K562 (cell line): ENCODE results near the gene TAS1R3. TPM values are rescaled to one million over a fixed set of nuclear protein-coding genes. Genes with fewer than 3 reads are reported as not detected.
A peak's percentile ranks its signal among the peaks of the same experiment; 100 is the strongest.

ENCODE experiments used
- CHD4 ChIP-seq: fragments of 200-600 bp; sonication (generic); IDR thresholded peaks from 3 replicates; pipeline ENCODE4 v1.6.1; 2012; ENCODE audit warnings: low read depth, mild to moderate bottlenecking, mixed read lengths, low read length, inconsistent platforms; ENCODE audit not compliant: insufficient read depth, insufficient replicate concordance, poor library complexity, severe bottlenecking
- CREB3L1 ChIP-seq: fragments of 450-650 bp; IDR thresholded peaks from 2 replicates; pipeline ENCODE4 v1.6.1; 2014; ENCODE audit warnings: low read depth, mild to moderate bottlenecking, moderate library complexity, borderline replicate concordance
- EP300 ChIP-seq: IDR thresholded peaks from 2 replicates; pipeline ENCODE4 v1.6.1; 2012; ENCODE audit warnings: low read length, improper control_type of control experiment
- ETS1 ChIP-seq: conservative IDR thresholded peaks from 2 replicates; pipeline ENCODE4 v1.6.1; 2011; ENCODE audit warnings: low read depth, mild to moderate bottlenecking, low read length; ENCODE audit not compliant: control insufficient read depth
- FOXK2 ChIP-seq, 2 experiments: fragments of 450-650 bp; IDR thresholded peaks in 1 of 2; conservative IDR thresholded peaks in 1 of 2; 2 replicates each; pipeline ENCODE4 v1.6.1; 2016; ENCODE audit warnings: low read depth in 2 of 2, mild to moderate bottlenecking in 1 of 2
- FOXM1 ChIP-seq, 2 experiments: fragments of 450-650 bp in 1 of 2; sonication (generic) in 1 of 2; formaldehyde crosslinking in 1 of 2; IDR thresholded peaks; 2 replicates each; pipeline versions ENCODE4 v1.6.1 to v1.9.0; 2017 to 2022; ENCODE audit warnings: low read depth in 2 of 2, mild to moderate bottlenecking in 2 of 2, missing genetic modification reagents in 1 of 2, moderate library complexity in 1 of 2
- FUS ChIP-seq: fragments of 200-400 bp; formaldehyde crosslinking; optimal IDR thresholded peaks from 2 replicates; pipeline ENCODE3; 2017; ENCODE audit warnings: low read depth, low read length
- HMG20B ChIP-seq: fragments of 250-450 bp; sonication (Bioruptor Pico); IDR thresholded peaks from 2 replicates; pipeline ENCODE4 v1.5.0; 2021; ENCODE audit warnings: mild to moderate bottlenecking
- KDM1A ChIP-seq, 2 experiments: fragments of 450-650 bp; IDR thresholded peaks; 2 replicates each; pipeline ENCODE4 v1.6.1; 2016; ENCODE audit warnings: mild to moderate bottlenecking in 2 of 2
- KHSRP ChIP-seq: fragments of 450-650 bp; IDR thresholded peaks from 2 replicates; pipeline ENCODE4 v1.6.1; 2017
- KLF1 ChIP-seq: fragments of 450-650 bp; IDR thresholded peaks from 2 replicates; pipeline ENCODE4 v1.6.1; 2016; ENCODE audit warnings: missing genetic modification characterization, missing compliant biosample characterization
- MECOM ChIP-seq: fragments of 250-450 bp; sonication (Bioruptor Pico); IDR thresholded peaks from 2 replicates; pipeline ENCODE4 v1.8.0; 2022; ENCODE audit warnings: inconsistent platforms
- POLR2A ChIP-seq: fragments of 450-650 bp; conservative IDR thresholded peaks from 2 replicates; pipeline ENCODE4 v1.6.1; 2016
- POLR2H ChIP-seq: IDR thresholded peaks from 2 replicates; pipeline ENCODE4 v1.6.1; 2016; ENCODE audit warnings: missing genetic modification characterization, low read depth, mild to moderate bottlenecking, control low read depth, missing compliant biosample characterization, moderate library complexity
- RBFOX2 ChIP-seq: fragments of 200-400 bp; formaldehyde crosslinking; IDR thresholded peaks from 2 replicates; pipeline ENCODE4 v1.6.1; 2017; ENCODE audit warnings: low read depth, mild to moderate bottlenecking, low read length, moderate library complexity
- SP2 ChIP-seq: IDR thresholded peaks from 2 replicates; pipeline ENCODE4 v1.6.1; 2011; ENCODE audit warnings: mild to moderate bottlenecking, low read depth, low read length, moderate library complexity; ENCODE audit not compliant: poor library complexity, severe bottlenecking; ENCODE audit errors: extremely low read depth
- XRCC5 ChIP-seq: fragments of 200-400 bp; formaldehyde crosslinking; IDR thresholded peaks from 2 replicates; pipeline ENCODE4 v1.6.1; 2017; ENCODE audit warnings: low read depth, mild to moderate bottlenecking, low read length
- ZBED1 ChIP-seq: IDR thresholded peaks from 2 replicates; pipeline ENCODE4 v1.6.1; 2014
- ZNF707 ChIP-seq: fragments of 250-450 bp; sonication (Bioruptor Pico); conservative IDR thresholded peaks from 2 replicates; pipeline ENCODE4 v1.8.0; 2022; ENCODE audit warnings: inconsistent platforms, mild to moderate bottlenecking, moderate library complexity
- ZNF785 ChIP-seq: fragments of 250-450 bp; sonication (Bioruptor Pico); IDR thresholded peaks from 2 replicates; pipeline ENCODE4 v1.4.0; 2020; ENCODE audit warnings: mild to moderate bottlenecking
- polyA plus RNA-seq, 8 experiments: library from polyadenylated mRNA; depleted of rRNA in 4 of 8; stranded (reverse) in 5 of 8; unstranded in 3 of 8; fragments of >200 nt; fragmentation: Nextera tagmentation in 2 of 8; fragmentation: Illumina TruSeq in 1 of 8; extraction: Ambion mirVana in 2 of 8; extraction: Trizol in 1 of 8; gene quantifications; 2 replicates each; pipeline versions ENCODE4 v1.2.1 to v1.2.3, GENCODE V29; 2011 to 2014; ENCODE audit warnings: inconsistent platforms in 1 of 8, missing spikeins in 1 of 8
- total RNA-seq, 7 experiments: library from RNA; depleted of rRNA in 6 of 7; stranded (reverse); fragments of >200 nt in 6 of 7; fragmentation: Illumina TruSeq in 2 of 7; extraction: Trizol in 2 of 7; gene quantifications; 2 replicates each; pipeline versions ENCODE4 v1.2.1 to v1.2.3, GENCODE V29; 2011 to 2021; ENCODE audit warnings: low replicate concordance in 1 of 7
- TF ChIP-seq, protein P1 (sequence below): fragments of 250-450 bp; sonication (Bioruptor Pico); IDR thresholded peaks from 2 replicates; pipeline ENCODE4 v1.8.0; 2022; ENCODE audit warnings: moderate library complexity, mild to moderate bottlenecking, inconsistent platforms
- TF ChIP-seq, protein P2 (sequence below), 2 experiments: fragments of 450-650 bp; IDR thresholded peaks; 2 replicates each; pipeline ENCODE4 v1.6.1; 2016

Gene TAS1R3
- total and polyA plus RNA-seq, 9 of the 15 experiments (the other 6 are each of a cell fraction or from before 2014, with no cell fraction given), result 0.07 to 0.13 TPM; not detected in 7

GRCh38 chr1:1307923-1308755 lies 22.9 kb upstream of the TAS1R3 start, which contains the start of the genes ACAP3 and PUSL1 (continued):
- TF ChIP-seq CHD4 (no peak), XRCC5 (peak; percentile 77; the same call in 1 of the 2 replicates), ZBED1 (0 out of 2 replicates have a peak, but pooled peaks have one; percentile 34), KDM1A (IDR thresholded peaks at IDR 0.05) (no peak), SP2 (no peak), CREB3L1 (peak; percentile 76; the same call in 1 of the 2 replicates), FOXM1 (IDR thresholded peaks at IDR 0.05; ENCODE audit: low read depth) (no peak), FOXM1 (CRISPR knock-in tag; IDR thresholded peaks at IDR 0.05; ENCODE audit: low read depth) (no peak; the same call in 1 of the 2 replicates), FUS (peak; percentile 94), MECOM (CRISPR knock-in tag) (no peak), ZNF785 (CRISPR knock-in tag) (no peak), EP300 (no peak), HMG20B (CRISPR knock-in tag) (no peak), ETS1 (peak; percentile 82; the same call in 1 of the 2 replicates), ZNF707 (no peak), RBFOX2 (peak; percentile 82), POLR2A (peak; percentile 63), POLR2H (tag) (no peak), KLF1 (peak; percentile 85), KHSRP (no peak), FOXK2 (conservative IDR thresholded peaks at IDR 0.05 in 1 of 2, IDR thresholded peaks at IDR 0.05 in 1 of 2; ENCODE audit: low read depth in 2 of 2) (0 out of 4 replicates have a peak, but pooled peaks of 1 of the 2 experiments have one; percentile 17)
- TF ChIP-seq, protein P1, sequence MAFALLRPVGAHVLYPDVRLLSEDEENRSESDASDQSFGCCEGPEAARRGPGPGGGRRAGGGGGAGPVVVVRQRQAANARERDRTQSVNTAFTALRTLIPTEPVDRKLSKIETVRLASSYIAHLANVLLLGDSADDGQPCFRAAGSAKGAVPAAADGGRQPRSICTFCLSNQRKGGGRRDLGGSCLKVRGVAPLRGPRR (CRISPR knock-in tag), result no peak
- TF ChIP-seq, protein P2, sequence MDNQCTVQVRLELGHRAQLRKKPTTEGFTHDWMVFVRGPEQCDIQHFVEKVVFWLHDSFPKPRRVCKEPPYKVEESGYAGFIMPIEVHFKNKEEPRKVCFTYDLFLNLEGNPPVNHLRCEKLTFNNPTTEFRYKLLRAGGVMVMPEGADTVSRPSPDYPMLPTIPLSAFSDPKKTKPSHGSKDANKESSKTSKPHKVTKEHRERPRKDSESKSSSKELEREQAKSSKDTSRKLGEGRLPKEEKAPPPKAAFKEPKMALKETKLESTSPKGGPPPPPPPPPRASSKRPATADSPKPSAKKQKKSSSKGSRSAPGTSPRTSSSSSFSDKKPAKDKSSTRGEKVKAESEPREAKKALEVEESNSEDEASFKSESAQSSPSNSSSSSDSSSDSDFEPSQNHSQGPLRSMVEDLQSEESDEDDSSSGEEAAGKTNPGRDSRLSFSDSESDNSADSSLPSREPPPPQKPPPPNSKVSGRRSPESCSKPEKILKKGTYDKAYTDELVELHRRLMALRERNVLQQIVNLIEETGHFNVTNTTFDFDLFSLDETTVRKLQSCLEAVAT (IDR thresholded peaks at IDR 0.05), result no peak
